HepG2 (cell line): ENCODE data around the gene SGMS1. TPM values are rescaled to one million over a fixed set of nuclear protein-coding genes. Genes with fewer than 3 reads are reported as not detected.

Experiments
- DR1 ChIP-seq: sonication (generic); formaldehyde crosslinking; IDR thresholded peaks from 2 replicates; pipeline ENCODE4 v1.8.0; 2021; ENCODE audit warnings: mild to moderate bottlenecking, missing genetic modification reagents, inconsistent platforms
- HIVEP1 ChIP-seq: sonication (generic); formaldehyde crosslinking; IDR thresholded peaks from 2 replicates; pipeline ENCODE4 v1.4.0; 2020; ENCODE audit warnings: mild to moderate bottlenecking, missing genetic modification reagents
- HNF4G ChIP-seq, 2 experiments: sonication (generic) in 1 of 2; formaldehyde crosslinking in 1 of 2; IDR thresholded peaks; 2 replicates each; pipeline versions ENCODE4 v1.4.0 to v1.6.1; 2011 to 2020; ENCODE audit warnings: borderline replicate concordance in 2 of 2, low read depth in 2 of 2, mild to moderate bottlenecking in 2 of 2, low read length in 1 of 2, missing genetic modification reagents in 1 of 2, moderate library complexity in 1 of 2
- NFAT5 ChIP-seq: sonication (generic); formaldehyde crosslinking; IDR thresholded peaks from 2 replicates; pipeline ENCODE4 v1.4.0; 2020; ENCODE audit warnings: missing genetic modification reagents
- NFKBIZ ChIP-seq: IDR thresholded peaks from 2 replicates; pipeline ENCODE4 v1.6.1; 2018; ENCODE audit warnings: missing genetic modification reagents, missing compliant biosample characterization
- RFX3 ChIP-seq: IDR thresholded peaks from 2 replicates; pipeline ENCODE4 v1.6.1; 2016; ENCODE audit warnings: missing biosample characterization, missing genetic modification reagents
- TP53 ChIP-seq: sonication (generic); formaldehyde crosslinking; conservative IDR thresholded peaks from 2 replicates; pipeline ENCODE4 v1.4.0; 2020; ENCODE audit warnings: missing genetic modification reagents
- TSC22D2 ChIP-seq: sonication (generic); formaldehyde crosslinking; IDR thresholded peaks from 2 replicates; pipeline ENCODE4 v1.5.1; 2020; ENCODE audit warnings: missing genetic modification reagents, mild to moderate bottlenecking, borderline replicate concordance
- ZBTB26 ChIP-seq: IDR thresholded peaks from 2 replicates; pipeline ENCODE4 v1.6.1; 2016; ENCODE audit warnings: missing compliant biosample characterization, missing genetic modification reagents, borderline replicate concordance
- ZNF207 ChIP-seq: fragments of 450-650 bp; IDR thresholded peaks from 2 replicates; pipeline ENCODE4 v1.6.1; 2016; ENCODE audit warnings: antibody characterized with exemption, borderline replicate concordance
- ZNF224 ChIP-seq: sonication (generic); formaldehyde crosslinking; IDR thresholded peaks from 2 replicates; pipeline ENCODE4 v1.5.0; 2020; ENCODE audit warnings: mild to moderate bottlenecking, missing genetic modification reagents
- ZNF24 ChIP-seq: fragments of 450-650 bp; IDR thresholded peaks from 2 replicates; pipeline ENCODE4 v1.6.1; 2017; ENCODE audit warnings: antibody characterized with exemption, mild to moderate bottlenecking
- ZNF280B ChIP-seq: sonication (generic); formaldehyde crosslinking; IDR thresholded peaks from 2 replicates; pipeline ENCODE4 v1.5.0; 2020; ENCODE audit warnings: missing genetic modification reagents, mild to moderate bottlenecking, borderline replicate concordance
- ZNF546 ChIP-seq: sonication (generic); formaldehyde crosslinking; conservative IDR thresholded peaks from 2 replicates; pipeline ENCODE4 v1.8.1; 2023; ENCODE audit warnings: mild to moderate bottlenecking, missing genetic modification reagents
- ZNF614 ChIP-seq: IDR thresholded peaks from 2 replicates; pipeline ENCODE4 v1.6.1; 2018; ENCODE audit warnings: missing biosample characterization, missing genetic modification reagents, inconsistent platforms, borderline replicate concordance
- ZNF775 ChIP-seq: sonication (generic); formaldehyde crosslinking; IDR thresholded peaks from 2 replicates; pipeline ENCODE4 v1.4.0; 2020; ENCODE audit warnings: missing genetic modification reagents, mild to moderate bottlenecking, moderate library complexity, borderline replicate concordance
- ZNF780A ChIP-seq: sonication (generic); formaldehyde crosslinking; IDR thresholded peaks from 2 replicates; pipeline ENCODE4 v1.8.0; 2022; ENCODE audit warnings: mild to moderate bottlenecking, missing genetic modification reagents, moderate library complexity
- ZNF800 ChIP-seq: sonication (generic); formaldehyde crosslinking; IDR thresholded peaks from 2 replicates; pipeline ENCODE4 v1.4.0; 2020; ENCODE audit warnings: missing genetic modification reagents
- ZSCAN20 ChIP-seq: sonication (generic); formaldehyde crosslinking; IDR thresholded peaks from 2 replicates; pipeline ENCODE4 v1.4.0; 2020; ENCODE audit warnings: missing genetic modification reagents, mild to moderate bottlenecking, borderline replicate concordance
- polyA plus RNA-seq, 8 experiments: library from polyadenylated mRNA; depleted of rRNA in 3 of 8; stranded (reverse) in 7 of 8; unstranded in 1 of 8; fragments of >200 nt; fragmentation: Illumina TruSeq in 4 of 8; extraction: Trizol in 4 of 8; gene quantifications; 2 replicates each; pipeline versions ENCODE4 v1.2.1 to v1.2.3, GENCODE V29; 2011 to 2016; ENCODE audit warnings: low read depth in 4 of 8, missing spikeins in 1 of 8, mixed read lengths in 1 of 8; ENCODE audit not compliant: insufficient read depth in 1 of 8
- total RNA-seq, 5 experiments: library from RNA; depleted of rRNA; stranded (reverse); fragments of >200 nt; fragmentation: Illumina TruSeq; extraction: Trizol; gene quantifications; 2 replicates each; pipeline ENCODE4 v1.2.3, GENCODE V29; 2016; ENCODE audit warnings: low read depth in 1 of 5

SGMS1 gene
- total and polyA plus RNA-seq, 2 of the 13 experiments (the other 11 are each of a cell fraction or from before 2014, with no cell fraction given) = 6.5 to 15.1 TPM

GRCh38 chr10:50623663-50624412 is at the start of gene SGMS1 (continued):
- TF ChIP-seq ZBTB26 (CRISPR knock-in tag) (no peak), ZNF207 (no peak), ZSCAN20 (CRISPR knock-in tag) (no peak), RFX3 (CRISPR knock-in tag) (no peak), TSC22D2 (CRISPR knock-in tag) (no peak), ZNF24 (no peak), HNF4G (IDR thresholded peaks at IDR 0.05; ENCODE audit: borderline replicate concordance, low read depth, low read length) (no peak), HNF4G (CRISPR knock-in tag; IDR thresholded peaks at IDR 0.05; ENCODE audit: borderline replicate concordance, low read depth) (no peak), ZNF800 (CRISPR knock-in tag) (no peak; the same call in 1 of the 2 replicates), ZNF614 (no peak), TP53 (CRISPR knock-in tag) (no peak), ZNF224 (peak; percentile 16; the same call in 1 of the 2 replicates), NFKBIZ (CRISPR knock-in tag) (no peak), DR1 (CRISPR knock-in tag) (no peak), ZNF280B (CRISPR knock-in tag) (no peak; the same call in 1 of the 2 replicates), NFAT5 (CRISPR knock-in tag) (no peak), ZNF780A (CRISPR knock-in tag) (no peak; the same call in 1 of the 2 replicates), ZNF775 (CRISPR knock-in tag) (peak; percentile 19; the same call in 1 of the 2 replicates), ZNF546 (CRISPR knock-in tag) (no peak; the same call in none of the 2 replicates), HIVEP1 (CRISPR knock-in tag) (no peak)
